Hematopoietic multipotent progenitor cell treated with erythropoietin and hydrocortisone succinate and interleukin-3 and kit ligand, for 17 days (in vitro differentiated cells): Measurements from ENCODE around the gene SETD7.
A peak's percentile ranks its signal among the peaks of the same experiment; 100 is the strongest.
"Not testable (repeated sequence)": the region's sequence is repeated elsewhere in the genome, so short reads cannot be mapped to it uniquely, and the experiment has no call there.

Source experiments
- DNase-seq: peaks from one replicate; pipeline ENCODE4 v3.0.0-alpha.2; 2015; ENCODE audit warnings: low spot score

Gene SETD7

DNA sequence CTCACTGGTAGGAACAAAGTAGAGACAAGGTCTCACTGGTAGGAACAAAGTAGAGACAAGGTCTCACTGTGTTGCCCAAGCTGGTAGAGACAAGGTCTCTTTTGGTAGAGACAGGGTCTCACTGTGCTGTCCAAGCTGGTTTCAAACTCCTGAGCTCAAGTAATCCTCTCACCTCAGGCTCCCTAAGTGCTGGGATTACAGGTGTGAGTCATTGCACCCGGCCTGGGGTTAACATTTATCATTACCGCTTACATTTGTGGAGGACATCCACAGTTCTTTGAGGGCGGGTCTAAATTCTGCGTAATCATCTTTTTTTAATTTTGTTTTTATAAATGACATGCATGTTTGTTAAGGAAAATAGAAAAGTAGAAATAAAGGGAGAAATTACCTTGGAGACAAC, 90.1 kb downstream of the SETD7 start:
- no peak for DNase-seq

GRCh38 chr4:139464512-139464911, 91.5 kb downstream of the SETD7 start:
- DNase-seq: not testable (repeated sequence)

DNA sequence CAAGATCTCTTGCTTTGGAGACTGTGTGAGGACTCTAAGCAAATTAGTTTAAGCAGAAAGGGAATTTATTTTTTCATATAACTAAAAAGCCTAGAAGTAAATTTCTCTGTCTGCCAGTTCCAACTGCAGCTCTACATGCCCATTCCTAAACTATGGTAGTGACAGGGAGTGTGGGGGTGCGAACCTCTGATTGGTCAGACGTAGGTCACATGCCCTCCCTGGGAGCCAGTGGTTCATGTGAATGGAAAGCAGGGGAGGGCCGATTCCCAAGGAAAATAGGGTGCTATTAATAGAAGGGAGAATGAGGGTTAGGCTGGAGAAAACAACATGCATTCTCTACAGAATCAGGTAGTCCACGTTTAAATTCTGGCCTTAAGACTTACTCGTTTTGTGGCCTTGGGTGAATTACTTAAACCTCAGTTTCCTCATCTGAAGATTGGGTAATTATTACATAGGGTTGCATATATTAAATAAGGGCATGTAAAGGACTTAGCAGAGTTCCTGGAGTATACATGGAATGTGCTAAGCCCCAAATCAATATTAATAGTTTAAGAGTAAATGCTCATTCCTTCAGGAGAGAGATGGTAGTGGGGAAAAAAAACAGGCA, 94.9 kb downstream of the SETD7 start:
- no peak for DNase-seq

- DNase-seq: no peak
Measured at GRCh38 chr4:139460565-139460964, 95.5 kb downstream of the SETD7 start.

- DNase-seq: no peak
Measured at GRCh38 chr4:139458999-139459398, 97.0 kb downstream of the SETD7 start.

- no peak for DNase-seq
Measured at GRCh38 chr4:139458543-139458942, 97.5 kb downstream of the SETD7 start.

DNA sequence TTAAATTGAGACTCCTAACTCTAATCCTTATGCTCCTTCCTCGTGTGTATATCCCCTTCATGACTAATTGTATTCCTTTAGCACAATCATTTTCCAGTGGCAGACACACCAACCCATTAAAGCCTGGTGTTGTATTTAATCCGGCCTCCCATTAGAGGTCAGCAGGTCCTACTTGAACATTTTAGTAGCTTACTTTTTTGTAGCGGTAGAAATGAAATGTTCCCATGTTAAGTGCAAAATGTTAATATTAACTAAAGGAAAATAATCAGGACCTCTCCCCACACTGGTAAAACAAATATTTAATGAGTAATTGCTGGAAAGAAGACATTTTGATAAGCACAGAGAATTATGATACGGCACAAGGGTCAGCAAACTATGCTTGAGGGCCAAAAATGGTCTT, 98.7 kb downstream of the SETD7 start:
- DNase-seq: no peak

DNA sequence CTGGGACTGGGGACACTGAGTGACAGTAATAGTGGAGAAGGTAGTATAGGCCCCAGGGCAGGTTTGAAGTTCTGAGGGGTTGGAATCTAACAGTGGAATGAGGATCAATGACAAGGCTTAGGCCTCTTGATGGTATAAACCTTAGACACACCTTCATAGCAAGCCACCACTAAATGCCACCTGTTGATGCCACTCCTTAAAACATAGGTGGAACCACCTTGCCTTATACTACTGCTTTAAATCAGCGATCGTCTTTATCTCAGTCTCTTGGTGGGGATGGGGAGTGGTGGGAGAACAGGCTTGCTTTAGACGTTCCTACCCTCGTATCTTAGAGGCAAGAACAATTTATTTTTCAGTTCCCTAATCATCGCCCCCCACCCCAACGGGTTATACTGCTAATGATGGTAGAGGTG, 100.9 kb downstream of the SETD7 start:
- DNase-seq: no peak

DNA sequence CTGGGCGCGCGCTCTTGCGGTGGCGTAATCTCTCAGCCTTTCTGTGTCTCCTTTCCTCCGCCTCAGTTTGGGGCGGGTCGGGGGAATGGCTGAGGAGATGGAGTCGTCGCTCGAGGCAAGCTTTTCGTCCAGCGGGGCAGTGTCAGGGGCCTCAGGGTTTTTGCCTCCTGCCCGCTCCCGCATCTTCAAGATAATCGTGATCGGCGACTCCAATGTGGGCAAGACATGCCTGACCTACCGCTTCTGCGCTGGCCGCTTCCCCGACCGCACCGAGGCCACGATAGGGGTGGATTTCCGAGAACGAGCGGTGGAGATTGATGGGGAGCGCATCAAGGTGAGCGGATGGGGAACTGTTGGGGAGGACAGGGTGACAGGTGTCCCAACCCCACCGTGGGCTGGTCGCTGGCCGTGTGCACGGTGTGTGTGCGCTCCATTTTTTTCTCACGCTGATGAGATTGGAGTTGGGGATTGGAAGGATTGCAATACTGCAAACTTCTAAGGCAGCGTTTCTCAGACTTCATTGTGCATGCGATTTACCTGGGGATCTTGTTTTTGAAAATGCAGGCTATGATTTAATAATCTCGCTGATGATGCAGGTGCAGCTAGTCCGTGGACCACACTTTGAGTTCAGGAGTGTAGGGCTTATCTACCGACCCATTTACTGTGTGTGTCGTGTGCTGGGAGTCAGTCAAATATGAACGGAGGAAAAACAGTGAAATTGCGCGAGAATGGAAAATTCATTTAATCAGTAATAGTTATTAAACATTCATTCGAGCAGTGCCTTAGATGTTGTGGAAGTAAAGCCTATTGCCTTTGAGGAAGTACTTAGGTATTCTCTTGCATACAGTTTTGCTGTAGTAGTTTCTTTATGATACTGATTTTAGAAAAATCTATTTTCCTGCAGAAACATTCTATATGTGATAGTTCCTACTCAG, 101.6 kb downstream of the SETD7 start, which contains the start of gene RAB33B:
TSS of gene RAB33B (plus strand) at position 11 of the 935 bp plus-strand sequence. CDS start at position 86, 75 bp downstream.
- DNase-seq: no peak

DNA sequence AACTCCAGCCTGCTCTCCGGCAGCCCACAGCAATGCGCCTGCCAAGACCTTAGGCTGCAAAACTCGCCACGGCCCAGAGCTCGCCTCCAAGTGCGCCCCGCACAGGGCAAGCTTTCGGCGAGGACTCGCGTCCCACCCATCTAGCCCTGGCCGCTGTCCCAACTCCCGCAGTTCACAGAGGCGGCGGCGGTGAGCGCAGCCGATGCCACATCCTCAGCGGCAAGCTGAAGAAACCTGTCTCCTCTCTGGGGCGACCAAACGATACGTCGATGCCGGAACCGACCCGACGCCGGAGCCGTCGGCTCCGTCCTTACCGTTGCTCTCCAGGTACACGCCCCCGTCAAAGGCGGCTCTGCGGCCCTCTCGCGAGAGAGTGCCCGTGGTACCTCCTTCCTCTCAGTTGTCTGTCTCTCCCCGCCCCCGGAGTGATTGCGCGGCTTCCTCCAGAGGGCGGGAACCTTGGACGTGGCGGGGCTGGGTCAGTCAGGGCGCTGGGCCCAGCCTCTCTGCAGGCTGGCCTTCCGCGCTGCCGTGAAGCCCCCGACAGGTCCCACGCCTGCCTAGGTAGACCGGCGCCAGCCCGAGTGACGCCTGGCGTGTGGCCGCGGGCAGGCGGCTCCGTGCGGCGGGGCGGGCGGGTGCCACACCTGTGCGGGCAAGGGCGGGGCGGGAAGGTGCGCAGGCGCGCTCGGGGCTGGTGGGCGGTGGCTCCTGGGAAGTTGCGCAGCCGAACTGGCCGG, 102.5 kb downstream of the SETD7 start:
- peak; percentile 83 for DNase-seq

DNA sequence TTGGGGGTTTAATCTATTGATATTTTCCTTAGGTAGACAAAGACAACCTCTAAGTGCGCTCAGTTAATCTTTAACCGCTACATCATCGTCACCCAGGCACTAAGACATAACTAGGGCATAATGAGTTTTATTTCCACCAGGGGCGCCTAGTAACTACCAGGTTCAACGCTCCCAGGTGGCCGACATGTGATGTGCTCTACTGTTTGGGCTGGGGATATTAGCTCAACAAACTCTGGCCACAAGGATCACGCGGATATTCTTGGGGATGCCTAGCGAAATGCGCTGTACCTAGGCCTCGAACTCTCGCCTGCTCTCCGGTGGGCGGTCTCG, 103.0 kb downstream of the SETD7 start:
- DNase-seq: no peak

GRCh38 chr4:139451997-139452396, 104.0 kb downstream of the SETD7 start:
- DNase-seq: no peak

DNA sequence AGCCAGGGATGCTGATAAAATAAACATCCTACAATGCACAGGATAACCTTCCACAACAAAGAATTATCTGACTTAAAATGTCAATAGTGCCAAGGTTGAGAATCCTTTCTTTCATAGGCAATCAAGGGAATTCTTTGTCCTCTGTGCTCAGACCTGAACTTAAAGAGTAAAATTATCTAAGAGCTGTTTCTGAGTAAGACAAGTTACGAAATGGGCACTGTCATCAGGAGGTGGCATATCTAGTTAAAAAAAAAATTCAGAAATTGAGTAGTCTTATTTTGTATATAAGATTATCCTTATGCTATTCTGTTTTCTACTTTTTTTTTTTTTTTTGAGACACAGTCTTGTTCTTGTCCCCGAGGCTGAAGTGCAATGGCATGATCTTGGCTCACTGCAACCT, 105.4 kb downstream of the SETD7 start:
- DNase-seq: no peak

DNA sequence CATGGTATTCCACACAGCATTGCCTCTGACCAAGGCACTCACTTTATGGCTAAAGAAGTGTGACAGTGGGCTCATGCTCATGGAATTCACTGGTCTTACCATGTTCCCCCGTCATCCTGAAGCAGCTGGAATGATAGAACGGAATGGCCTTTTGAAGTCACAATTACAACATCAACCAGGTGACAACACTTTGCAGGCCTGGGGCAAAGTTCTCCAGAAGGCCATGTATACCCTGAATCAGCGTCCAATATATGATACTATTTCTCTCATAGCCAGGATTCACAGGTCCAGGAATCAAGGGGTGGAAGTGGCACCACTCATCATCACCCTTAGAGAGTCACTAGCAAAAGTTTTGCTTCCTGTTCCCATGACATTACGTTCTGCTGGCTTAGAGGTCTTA, 108.9 kb downstream of the SETD7 start:
- DNase-seq: not testable (repeated sequence)
